Lung (tissue), 12 donors: ENCODE results near the gene PRRX2. TPM values are rescaled to one million over a fixed set of nuclear protein-coding genes. Genes with fewer than 3 reads are reported as not detected.
"Not testable (repeated sequence)": the region's sequence is repeated elsewhere in the genome, so short reads cannot be mapped to it uniquely, and the experiment has no call there.

Experiments
- ATAC-seq: fragments of 200-7000 bp; cut with Tn5 transposase; one replicate; pipeline ENCODE4 v1.9.1; 2020; ENCODE audit warnings: moderate number of reproducible peaks; ENCODE audit not compliant: insufficient read depth, low FRiP score
- DNase-seq, 3 donors: peaks; one replicate each; pipeline ENCODE4 v3.0.0-alpha.2; 2013 to 2017
- H3K27ac ChIP-seq, 2 donors: one replicate each; pipeline ENCODE4 v1.5.1; 2013; ENCODE audit warnings: mild to moderate bottlenecking in 2 of 2, moderate library complexity in 2 of 2, control low read depth in 1 of 2, inconsistent platforms in 1 of 2, low read depth in 1 of 2, low read length in 1 of 2
- H3K27me3 ChIP-seq, 3 donors: one replicate each; pipeline ENCODE4 v1.5.1; 2013; ENCODE audit warnings: low read length in 2 of 3; ENCODE audit not compliant: control insufficient read depth in 3 of 3, insufficient read depth in 3 of 3
- H3K36me3 ChIP-seq, 4 donors: one replicate each; pipeline ENCODE4 v1.5.1; 2013; ENCODE audit warnings: low read length in 4 of 4, mild to moderate bottlenecking in 1 of 4, moderate library complexity in 1 of 4; ENCODE audit not compliant: control insufficient read depth in 4 of 4, insufficient read depth in 4 of 4
- H3K4me1 ChIP-seq, 5 donors: one replicate each; pipeline ENCODE4 v1.5.1; 2013; ENCODE audit warnings: low read length in 5 of 5, mild to moderate bottlenecking in 2 of 5, moderate library complexity in 1 of 5; ENCODE audit not compliant: control insufficient read depth in 5 of 5, insufficient read depth in 5 of 5
- H3K4me3 ChIP-seq: one replicate; pipeline ENCODE4 v1.5.1; 2013; ENCODE audit warnings: mild to moderate bottlenecking, control low read depth, moderate library complexity
- H3K9ac ChIP-seq, 2 donors: one replicate each; pipeline ENCODE4 v1.5.1; 2013; ENCODE audit warnings: low read length in 2 of 2, control low read depth in 1 of 2; ENCODE audit not compliant: insufficient read depth in 1 of 2
- H3K9me3 ChIP-seq, 4 donors: one replicate each; pipeline ENCODE4 v1.5.1; 2013; ENCODE audit warnings: low read length in 3 of 4, mild to moderate bottlenecking in 1 of 4, moderate library complexity in 1 of 4; ENCODE audit not compliant: control insufficient read depth in 4 of 4, insufficient read depth in 3 of 4
- CTCF ChIP-seq: IDR thresholded peaks from 2 replicates; pipeline ENCODE4 v1.5.1; 2012; ENCODE audit warnings: mild to moderate bottlenecking; ENCODE audit errors: control extremely low read depth, extremely low read depth
- WGBS, 2 donors: extraction: QIAGEN DNeasy Blood & Tissue Kit; methylation state at CpG; one replicate each; pipeline ENCODE4 v1.1.7; 2013; 5-methylcytosine and 5-hydroxymethylcytosine counted together
- polyA plus RNA-seq, 2 donors: library from polyadenylated mRNA; stranded (reverse); fragments of 200-250 nt; gene quantifications; one replicate each; pipeline ENCODE4 v1.2.1, GENCODE V29; 2013
- total RNA-seq, 2 donors: library from RNA; depleted of rRNA in 1 of 2; stranded (reverse); fragments of >200 nt in 1 of 2; gene quantifications; one replicate each; pipeline ENCODE4 v1.2.1, GENCODE V29; 2014 to 2021
- donor health status: control.
- donor health status: control.
- donor health status: Bipolar disorder and iron deficiency.
- donor health status: healthy.
- donor health status: DM: yes; HTN: yes; CAD: no.

The PRRX2 gene
- total and polyA plus RNA-seq, 4 donors = 2.2 to 3.8 (median 3.5) TPM

- WGBS, 2 donors = 91 to 98% methylated on average over 4 of the region's 4 CpGs
- ATAC-seq (no peak), DNase-seq (no peak)
- Histone ChIP-seq H3K9me3 (no peaks in the 10 kb centered on the region), H3K27ac (no peak overlapping the region), H3K4me3 (no peak overlapping the region), H3K4me1 (peaks cover 0 to 15% (median 0%) of the 10 kb centered on the region in 5 donors), H3K36me3 (peaks cover 7 to 53% (median 20%) of the 10 kb centered on the region in 4 donors), H3K27me3 (no peaks in the 10 kb centered on the region), H3K9ac (no peak overlapping the region)
- TF ChIP-seq CTCF = no peak
These were observed 32.2 kb upstream of the PRRX2 start for GRCh38 chr9:129633207-129633606.

GRCh38 chr9:129633848-129634247 lies 31.6 kb upstream of the PRRX2 start:
- WGBS, 2 donors = 82 to 83% methylated on average over 13 of the region's 13 CpGs
- no peak for DNase-seq
- Histone ChIP-seq H3K27ac (no peak overlapping the region), H3K36me3 (peaks cover 7 to 59% (median 26%) of the 10 kb centered on the region in 4 donors), H3K4me3 (no peak overlapping the region), H3K9me3 (no peaks in the 10 kb centered on the region), H3K27me3 (no peaks in the 10 kb centered on the region), H3K4me1 (peaks cover 0 to 11% (median 0%) of the 10 kb centered on the region in 5 donors), H3K9ac (no peak overlapping the region)
- no peak for ATAC-seq
- no peak for TF ChIP-seq CTCF

- TF ChIP-seq CTCF = no peak
- no peaks in the 10 kb centered on the region for H3K9me3 ChIP-seq
- H3K27ac ChIP-seq = no peak overlapping the region
- H3K9ac ChIP-seq = no peak overlapping the region
- ATAC-seq (no peak), DNase-seq (no peak)
- no peak overlapping the region for H3K4me3 ChIP-seq
- WGBS, 2 donors = 89 to 92% methylated on average over 34 of the region's 34 CpGs
- H3K27me3 ChIP-seq = no peaks in the 10 kb centered on the region
- H3K36me3 ChIP-seq = peaks cover 7 to 64% (median 30%) of the 10 kb centered on the region in 4 donors
- H3K4me1 ChIP-seq = peaks cover 3 to 7% (median 4%) of the 10 kb centered on the region in 5 donors
These were observed 30.1 kb upstream of the PRRX2 start for GRCh38 chr9:129635099-129636065.

- not testable (repeated sequence) for ATAC-seq, H3K4me3 ChIP-seq, H3K27ac ChIP-seq, DNase-seq, H3K9me3 ChIP-seq, H3K9ac ChIP-seq, H3K27me3 ChIP-seq
- Histone ChIP-seq H3K4me1 (peaks cover 5 to 17% (median 13%) of the 10 kb centered on the region in 5 donors), H3K36me3 (peaks cover 7 to 62% (median 30%) of the 10 kb centered on the region in 4 donors)
- WGBS, 2 donors = 90 to 91% methylated on average over 10 of the region's 10 CpGs
These were observed 29.1 kb upstream of the PRRX2 start for GRCh38 chr9:129636343-129636742.
